GM21447 (cell line): ENCODE measurements around the gene ABHD6.

ENCODE experiments used
- ATAC-seq: cut with Tn5 transposase; IDR thresholded peaks from one replicate; pipeline ENCODE4 v1.9.1; 2021; ENCODE audit not compliant: unreplicated experiment

The ABHD6 gene

DNA sequence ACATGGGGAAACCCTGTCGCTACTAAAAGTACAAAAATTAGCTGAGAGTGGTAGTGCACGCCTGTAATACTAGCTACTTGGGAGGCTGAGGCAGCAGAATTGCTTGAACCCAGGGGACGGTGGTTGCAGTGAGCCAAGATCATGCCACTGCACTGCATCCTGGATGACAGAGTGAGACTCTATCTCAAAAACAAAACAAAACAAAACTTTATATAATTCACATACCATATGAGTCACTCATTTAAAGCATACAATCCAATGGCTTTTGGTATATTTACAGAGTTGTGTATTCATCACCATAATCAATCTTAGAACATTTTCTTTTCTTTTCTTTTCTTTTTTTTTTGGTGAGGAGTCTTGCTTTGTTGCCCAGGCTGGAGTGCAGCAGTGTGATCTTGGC, 103.8 kb downstream of the ABHD6 start:
- no peak for ATAC-seq

DNA sequence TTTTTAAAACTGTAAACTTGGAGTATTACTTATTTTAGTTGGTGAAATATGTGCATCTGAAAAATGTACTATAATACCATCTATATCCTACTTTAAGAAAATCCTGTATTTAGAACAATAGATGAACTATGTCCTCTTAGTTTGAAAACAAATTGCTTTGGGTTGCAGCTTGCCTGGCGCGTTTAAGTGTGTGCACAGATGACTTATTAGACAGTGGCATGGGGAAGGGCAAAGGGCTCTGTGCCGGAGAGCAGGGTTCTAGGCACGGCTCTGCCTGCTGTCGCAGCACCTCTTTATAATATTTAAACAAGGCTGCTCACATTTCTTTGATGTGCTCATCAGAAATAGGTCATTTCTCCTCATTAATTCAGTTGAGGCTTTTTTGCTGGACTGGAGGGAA, 105.1 kb downstream of the ABHD6 start:
- no peak for ATAC-seq
